ENCODE measurements around the gene NCAM2. TPM values are rescaled to one million over a fixed set of nuclear protein-coding genes. Genes with fewer than 3 reads are reported as not detected.

The NCAM2 gene
- total and polyA plus RNA-seq, 10 donors: 0.09 to 5.7 (median 1.0) TPM

- intact Hi-C loops (cut with DNase I; ENCODE audit: low total_unique reads): no loop called here
- Histone ChIP-seq H3K4me1 (no peaks in the 10 kb centered on the region), H3K27me3 (replicated peaks in 1 of 7) (no peaks in the 10 kb centered on the region), H3K36me3 (no peaks in the 10 kb centered on the region), H3K27ac (no peak overlapping the region), H3K9me3 (peaks cover 0 to 10% (median 0%) of the 10 kb centered on the region in 8 donors), H3K4me3 (no peak overlapping the region)
- 80 to 94% (median 84%) methylated on average over 5 of the region's 5 CpGs for WGBS, 5 donors
- DNase-seq: no peak
- TF ChIP-seq POLR2A (IDR thresholded peaks at IDR 0.05): no peak
- no peak for TF ChIP-seq CTCF (IDR thresholded peaks at IDR 0.05 in 8 of 11, conservative IDR thresholded peaks at IDR 0.05 in 3 of 11)
- no peak for TF ChIP-seq POLR2AphosphoS5 (IDR thresholded peaks at IDR 0.05)
Measured at GRCh38 chr21:21460979-21461378, 462.8 kb downstream of the NCAM2 start.

- intact Hi-C loops (cut with DNase I; ENCODE audit: low total_unique reads): no loop called here
- no peaks in the 10 kb centered on the region for H3K4me1 ChIP-seq
- H3K4me3 ChIP-seq: no peak overlapping the region
- no peak overlapping the region for H3K27ac ChIP-seq
- WGBS, 5 donors: 56 to 77% (median 61%) methylated on average over 4 of the region's 4 CpGs
- H3K27me3 ChIP-seq (replicated peaks in 1 of 7): no peaks in the 10 kb centered on the region
- TF ChIP-seq CTCF (IDR thresholded peaks at IDR 0.05 in 8 of 11, conservative IDR thresholded peaks at IDR 0.05 in 3 of 11) (no peak), POLR2A (IDR thresholded peaks at IDR 0.05) (no peak), POLR2AphosphoS5 (IDR thresholded peaks at IDR 0.05) (no peak)
- H3K36me3 ChIP-seq: no peaks in the 10 kb centered on the region
- DNase-seq: no peak
- no peaks in the 10 kb centered on the region for H3K9me3 ChIP-seq
Measured at GRCh38 chr21:21463456-21463855, 465.2 kb downstream of the NCAM2 start.

GRCh38 chr21:21464684-21465083 is 466.5 kb downstream of the NCAM2 start:
- TF ChIP-seq POLR2A (IDR thresholded peaks at IDR 0.05) (no peak), POLR2AphosphoS5 (IDR thresholded peaks at IDR 0.05) (no peak), CTCF (IDR thresholded peaks at IDR 0.05 in 8 of 11, conservative IDR thresholded peaks at IDR 0.05 in 3 of 11) (no peak)
- intact Hi-C loops (cut with DNase I; ENCODE audit: low total_unique reads): no loop called here
- Histone ChIP-seq H3K27me3 (replicated peaks in 1 of 7) (no peaks in the 10 kb centered on the region), H3K9me3 (no peaks in the 10 kb centered on the region), H3K4me1 (no peaks in the 10 kb centered on the region), H3K36me3 (no peaks in the 10 kb centered on the region), H3K4me3 (no peak overlapping the region), H3K27ac (no peak overlapping the region)
- no peak for DNase-seq
- 62 to 74% (median 68%) methylated on average over 1 of the region's 1 CpG for WGBS, 5 donors

GRCh38 chr21:21466752-21467151 is 468.5 kb downstream of the NCAM2 start:
- 80 to 89% (median 80%) methylated on average over 1 of the region's 1 CpG for WGBS, 5 donors
- no peaks in the 10 kb centered on the region for H3K4me1 ChIP-seq
- no peak for DNase-seq
- TF ChIP-seq POLR2A (IDR thresholded peaks at IDR 0.05): no peak
- H3K27me3 ChIP-seq (replicated peaks in 1 of 7): no peaks in the 10 kb centered on the region
- no peak overlapping the region for H3K4me3 ChIP-seq
- intact Hi-C loops (cut with DNase I; ENCODE audit: low total_unique reads): no loop called here
- no peaks in the 10 kb centered on the region for H3K36me3 ChIP-seq
- H3K9me3 ChIP-seq: no peaks in the 10 kb centered on the region
- no peak overlapping the region for H3K27ac ChIP-seq

- DNase-seq: no peak
- Histone ChIP-seq H3K9me3 (no peaks in the 10 kb centered on the region), H3K4me1 (no peaks in the 10 kb centered on the region), H3K27me3 (replicated peaks in 1 of 7) (no peaks in the 10 kb centered on the region), H3K4me3 (no peak overlapping the region), H3K27ac (no peak overlapping the region), H3K36me3 (no peaks in the 10 kb centered on the region)
- intact Hi-C loops (cut with DNase I; ENCODE audit: low total_unique reads): no loop called here
- TF ChIP-seq POLR2AphosphoS5 (IDR thresholded peaks at IDR 0.05) (no peak), CTCF (IDR thresholded peaks at IDR 0.05 in 8 of 11, conservative IDR thresholded peaks at IDR 0.05 in 3 of 11) (no peak), POLR2A (IDR thresholded peaks at IDR 0.05) (no peak)
Measured at GRCh38 chr21:21468003-21468402, 469.8 kb downstream of the NCAM2 start.
